PC-3 (cell line): ENCODE data around the gene MTCH1. TPM values are rescaled to one million over a fixed set of nuclear protein-coding genes. Genes with fewer than 3 reads are reported as not detected.

Experiments
- ATAC-seq: fragments of 200-7000 bp; cut with Tn5 transposase; 2 replicates; pipeline ENCODE4 v1.9.1; 2020; ENCODE audit warnings: mild to moderate bottlenecking, moderate library complexity
- BruUV-seq: library from RNA; stranded (reverse); fragments of 400-500 nt; replicated peaks from 2 replicates; lab custom pipeline; 2021; lab: Mats Ljungman, UMichigan
- CTCF ChIA-PET: fragments of 300-600 bp; sonication (Branson Sonifier 250); formaldehyde crosslinking; loops from one replicate; lab custom pipeline; 2022; ENCODE audit warnings: antibody characterized with exemption; lab: Charles Lee
- POLR2A ChIA-PET: fragments of 300-600 bp; sonication (Branson Sonifier 250); formaldehyde crosslinking; loops from one replicate; lab custom pipeline; 2022; ENCODE audit warnings: antibody characterized with exemption; ENCODE audit not compliant: unreplicated experiment; lab: Charles Lee
- DNase-seq: peaks from one replicate; pipeline ENCODE4 v3.0.0-alpha.2; 2015
- H2AFZ ChIP-seq: fragments of 300-600 bp; sonication (generic); 2 replicates; pipeline ENCODE4 v1.6.0; 2016; ENCODE audit warnings: antibody characterized with exemption, low read length
- H3F3A ChIP-seq: fragments of 300-600 bp; sonication (generic); one replicate; pipeline ENCODE4 v1.6.0; 2017; ENCODE audit warnings: antibody characterized with exemption, low read length, control low read depth, mild to moderate bottlenecking; ENCODE audit not compliant: unreplicated experiment
- H3K27ac ChIP-seq: fragments of 300-600 bp; sonication (generic); 2 replicates; pipeline ENCODE4 v1.5.1; 2016; ENCODE audit warnings: mild to moderate bottlenecking, low read length
- H3K27me3 ChIP-seq: fragments of 300-600 bp; sonication (generic); 2 replicates; pipeline ENCODE4 v1.6.1; 2016; ENCODE audit warnings: low read length, mixed read lengths
- H3K36me3 ChIP-seq: fragments of 300-600 bp; sonication (generic); 2 replicates; pipeline ENCODE4 v1.6.1; 2016; ENCODE audit warnings: low read depth, mixed run types, low read length, mixed read lengths
- H3K4me1 ChIP-seq: fragments of 300-600 bp; sonication (generic); 2 replicates; pipeline ENCODE4 v1.5.1; 2016; ENCODE audit warnings: low read length; ENCODE audit not compliant: insufficient read depth
- H3K4me2 ChIP-seq: fragments of 300-600 bp; sonication (generic); 2 replicates; pipeline ENCODE4 v1.6.0; 2016; ENCODE audit warnings: low read length
- H3K4me3 ChIP-seq: fragments of 300-600 bp; sonication (generic); 2 replicates; pipeline ENCODE4 v1.5.1; 2016; ENCODE audit warnings: mild to moderate bottlenecking, low read length, mixed read lengths
- H3K79me2 ChIP-seq: fragments of 300-600 bp; sonication (generic); 2 replicates; pipeline ENCODE4 v1.6.1; 2017; ENCODE audit warnings: low read length, mixed read lengths
- H3K9ac ChIP-seq: fragments of 300-600 bp; sonication (generic); 2 replicates; pipeline ENCODE4 v1.6.0; 2016; ENCODE audit warnings: mild to moderate bottlenecking, low read length
- H3K9me2 ChIP-seq: fragments of 300-600 bp; sonication (generic); replicated peaks from 2 replicates; pipeline ENCODE4 v1.6.1; 2016; ENCODE audit warnings: mixed run types, low read length, mixed read lengths
- H3K9me3 ChIP-seq: fragments of 300-600 bp; sonication (generic); 2 replicates; pipeline ENCODE4 v1.6.1; 2016; ENCODE audit warnings: low read length, mixed read lengths
- H4K20me1 ChIP-seq: fragments of 300-600 bp; sonication (generic); 2 replicates; pipeline ENCODE4 v1.6.1; 2016; ENCODE audit warnings: low read length, mixed read lengths
- EZH2 ChIP-seq: fragments of 300-600 bp; sonication (generic); IDR thresholded peaks from one replicate; pipeline ENCODE4 v1.6.1; 2017; ENCODE audit warnings: antibody characterized with exemption, mild to moderate bottlenecking, low read length; ENCODE audit not compliant: unreplicated experiment
- EZH2phosphoT487 ChIP-seq: fragments of 300-600 bp; sonication (generic); IDR thresholded peaks from 2 replicates; pipeline ENCODE4 v1.6.1; 2018; ENCODE audit warnings: mild to moderate bottlenecking, antibody characterized with exemption, low read length, borderline replicate concordance
- intact Hi-C: fragments of 100-400 bp; cut with micrococcal nuclease; formaldehyde crosslinking; loops from 2 replicates; pipeline ENCODE4 v1.9.0; 2023
- total RNA-seq: library from RNA; depleted of rRNA; stranded (reverse); fragments of >200 nt; gene quantifications from 2 replicates; pipeline ENCODE4 v1.2.3, GENCODE V29; 2014
- TF ChIP-seq, protein P1 (sequence below): fragments of 300-600 bp; sonication (generic); conservative IDR thresholded peaks from 2 replicates; pipeline ENCODE4 v1.5.1; 2017; ENCODE audit warnings: antibody characterized with exemption, low read depth, mild to moderate bottlenecking, low read length

The MTCH1 gene
- total RNA-seq, 1 experiment from 2014 or later: 253 TPM

DNA sequence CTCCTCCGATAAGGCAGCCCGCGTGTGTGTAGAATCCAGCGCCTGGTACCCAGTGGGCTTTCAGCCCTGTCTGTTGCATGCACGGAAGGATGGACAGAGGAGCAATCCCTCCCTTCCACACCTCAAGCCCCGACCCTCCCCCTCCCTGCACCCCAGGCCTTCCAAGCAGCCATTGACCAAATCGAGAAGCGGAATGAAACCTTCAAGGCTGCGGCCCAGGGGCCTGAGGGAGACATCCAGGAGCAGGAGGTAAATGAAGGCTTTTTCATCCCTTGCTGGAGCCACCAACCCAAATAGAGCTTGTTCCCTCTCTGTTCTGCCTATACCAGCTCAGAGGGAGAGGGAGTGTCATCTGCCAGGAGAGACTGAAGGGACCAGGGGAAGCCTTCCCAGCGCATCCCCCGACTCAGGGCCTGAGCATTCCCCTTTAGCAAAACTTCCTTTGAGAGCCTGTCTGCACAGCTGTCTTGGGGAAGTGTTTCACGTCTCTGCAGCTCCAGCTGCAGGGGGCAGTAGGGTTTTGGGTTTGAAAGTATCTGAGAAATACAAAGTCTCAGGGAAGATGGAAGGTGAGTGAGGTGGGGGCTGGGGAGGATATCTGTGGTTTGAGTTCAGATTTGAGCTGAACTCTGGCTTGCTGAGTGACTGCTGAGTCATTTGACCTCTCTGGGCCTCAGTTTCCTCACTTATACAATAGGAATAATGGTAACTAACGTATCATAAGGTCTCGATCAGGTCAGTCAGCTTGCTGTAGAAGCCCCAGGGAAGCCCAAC, 35.5 kb upstream of the MTCH1 start:
- peaks cover 10% of the 10 kb centered on the region for H3F3A ChIP-seq
- no peaks in the 10 kb centered on the region for H3K27me3 ChIP-seq
- no peak overlapping the region for H3K4me2 ChIP-seq
- ChIA-PET POLR2A (no interaction called here), CTCF (interaction anchor here (0.5 to 5.1 kb wide), 4 partner anchors 117 to 253 kb away, joined by 3 to 40 read pairs (median 3); no protein-coding TSS in a partner anchor)
- no peaks in the 10 kb centered on the region for H4K20me1 ChIP-seq
- H2AFZ ChIP-seq: no peak overlapping the region
- H3K9ac ChIP-seq: no peak overlapping the region; the same call in 1 of the 2 replicates
- no peaks in the 10 kb centered on the region; the same call in 1 of the 2 replicates for H3K36me3 ChIP-seq
- H3K9me2 ChIP-seq: no peaks in the 10 kb centered on the region
- intact Hi-C loops: no loop called here
- DNase-seq (peak; percentile 75), ATAC-seq (no peak)
- TF ChIP-seq, protein P1, sequence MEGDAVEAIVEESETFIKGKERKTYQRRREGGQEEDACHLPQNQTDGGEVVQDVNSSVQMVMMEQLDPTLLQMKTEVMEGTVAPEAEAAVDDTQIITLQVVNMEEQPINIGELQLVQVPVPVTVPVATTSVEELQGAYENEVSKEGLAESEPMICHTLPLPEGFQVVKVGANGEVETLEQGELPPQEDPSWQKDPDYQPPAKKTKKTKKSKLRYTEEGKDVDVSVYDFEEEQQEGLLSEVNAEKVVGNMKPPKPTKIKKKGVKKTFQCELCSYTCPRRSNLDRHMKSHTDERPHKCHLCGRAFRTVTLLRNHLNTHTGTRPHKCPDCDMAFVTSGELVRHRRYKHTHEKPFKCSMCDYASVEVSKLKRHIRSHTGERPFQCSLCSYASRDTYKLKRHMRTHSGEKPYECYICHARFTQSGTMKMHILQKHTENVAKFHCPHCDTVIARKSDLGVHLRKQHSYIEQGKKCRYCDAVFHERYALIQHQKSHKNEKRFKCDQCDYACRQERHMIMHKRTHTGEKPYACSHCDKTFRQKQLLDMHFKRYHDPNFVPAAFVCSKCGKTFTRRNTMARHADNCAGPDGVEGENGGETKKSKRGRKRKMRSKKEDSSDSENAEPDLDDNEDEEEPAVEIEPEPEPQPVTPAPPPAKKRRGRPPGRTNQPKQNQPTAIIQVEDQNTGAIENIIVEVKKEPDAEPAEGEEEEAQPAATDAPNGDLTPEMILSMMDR: peak; percentile 88
- TF ChIP-seq EZH2phosphoT487 (no peak), EZH2 (no peak)
- no peaks in the 10 kb centered on the region for H3K79me2 ChIP-seq
- no TSS peak for BruUV-seq
- H3K4me3 ChIP-seq: no peak overlapping the region
- H3K4me1 ChIP-seq: peaks cover 58% of the 10 kb centered on the region
- H3K27ac ChIP-seq: peak overlapping the region; percentile 97
- H3K9me3 ChIP-seq: no peaks in the 10 kb centered on the region

DNA sequence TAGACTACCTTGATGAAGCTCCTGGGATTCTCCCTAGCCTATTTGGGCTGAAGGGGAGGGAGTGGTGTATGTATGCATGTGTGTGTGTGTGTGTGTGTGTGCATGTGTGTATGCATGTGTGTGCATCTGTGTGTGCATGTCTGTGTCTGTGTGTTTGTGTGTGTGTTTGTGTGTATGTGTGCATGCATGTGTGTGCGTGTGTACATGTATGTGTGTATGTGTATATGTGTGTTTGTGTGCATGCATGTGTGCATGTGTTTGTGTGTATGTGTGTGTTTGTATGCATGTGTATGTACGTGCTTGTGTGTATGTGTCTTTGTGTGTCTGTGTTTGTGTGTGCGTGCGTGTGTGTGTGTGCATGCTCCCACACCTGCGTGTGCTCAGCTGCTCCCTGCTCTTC, 34.8 kb upstream of the MTCH1 start:
- BruUV-seq: no TSS peak
- Histone ChIP-seq H2AFZ (no peak overlapping the region), H3K27ac (no peak overlapping the region), H3K4me2 (no peak overlapping the region), H3K4me3 (no peak overlapping the region), H3K27me3 (no peaks in the 10 kb centered on the region), H3K4me1 (peaks cover 58% of the 10 kb centered on the region), H4K20me1 (no peaks in the 10 kb centered on the region), H3K9me2 (no peaks in the 10 kb centered on the region), H3F3A (peaks cover 10% of the 10 kb centered on the region), H3K9ac (no peak overlapping the region), H3K36me3 (no peaks in the 10 kb centered on the region; the same call in 1 of the 2 replicates), H3K79me2 (no peaks in the 10 kb centered on the region), H3K9me3 (no peaks in the 10 kb centered on the region)
- TF ChIP-seq, protein P1: no peak
- TF ChIP-seq EZH2phosphoT487: no peak
- no peak for TF ChIP-seq EZH2
- POLR2A ChIA-PET: no interaction called here
- ATAC-seq (no peak), DNase-seq (no peak)
- CTCF ChIA-PET: interaction anchor here (0.6 to 5.1 kb wide), 2 partner anchors 32 to 190 kb away, joined by 8 to 40 read pairs; no protein-coding TSS in a partner anchor
- intact Hi-C loops: no loop called here

DNA sequence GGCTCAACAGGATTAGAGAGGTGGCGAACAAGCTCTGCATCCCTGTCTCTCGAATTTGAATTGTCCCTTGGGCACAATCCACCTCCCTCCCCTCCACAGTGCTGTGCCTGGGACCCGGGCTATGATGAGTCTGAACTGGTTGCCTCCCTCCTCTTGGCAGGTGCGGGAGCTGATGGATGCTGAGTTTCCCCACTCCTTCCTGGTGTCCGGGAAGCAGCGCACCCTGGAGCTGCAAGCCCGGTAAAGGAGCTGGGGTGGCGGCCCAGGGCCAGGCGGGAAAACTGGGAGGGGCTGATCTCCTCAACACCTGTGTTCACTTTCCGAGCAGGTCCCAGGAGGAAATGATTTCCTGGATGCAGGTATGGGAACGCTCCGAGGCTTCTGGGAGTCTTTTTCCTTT, 34.4 kb upstream of the MTCH1 start:
- Histone ChIP-seq H3K9me2 (no peaks in the 10 kb centered on the region), H3K9me3 (no peaks in the 10 kb centered on the region), H2AFZ (no peak overlapping the region), H3K27me3 (no peaks in the 10 kb centered on the region), H3K9ac (no peak overlapping the region), H3K4me1 (peaks cover 56% of the 10 kb centered on the region), H3K4me2 (no peak overlapping the region), H3K4me3 (no peak overlapping the region), H3K27ac (no peak overlapping the region), H4K20me1 (no peaks in the 10 kb centered on the region), H3K36me3 (no peaks in the 10 kb centered on the region; the same call in 1 of the 2 replicates), H3F3A (peaks cover 10% of the 10 kb centered on the region), H3K79me2 (no peaks in the 10 kb centered on the region)
- ATAC-seq (no peak), DNase-seq (peak; percentile 18)
- no TSS peak for BruUV-seq
- POLR2A ChIA-PET: no interaction called here
- TF ChIP-seq, protein P1: no peak
- TF ChIP-seq EZH2 (no peak), EZH2phosphoT487 (no peak)
- CTCF ChIA-PET: interaction anchor here (0.6 to 5.1 kb wide), 3 partner anchors 32 to 281 kb away, joined by 3 to 40 read pairs (median 8); no protein-coding TSS in a partner anchor
- intact Hi-C loops: no loop called here
